HG02759 (cell line): ENCODE measurements around the gene TIGD1.

ENCODE experiments used
- ATAC-seq: cut with Tn5 transposase; IDR thresholded peaks from one replicate; pipeline ENCODE4 v1.9.1; 2021; ENCODE audit warnings: mild to moderate bottlenecking, moderate library complexity; ENCODE audit not compliant: unreplicated experiment

TIGD1 gene

GRCh38 chr2:232524771-232525170 is 25.6 kb downstream of the TIGD1 start:
- no peak for ATAC-seq

- no peak for ATAC-seq
Observed at GRCh38 chr2:232523682-232524597, 26.4 kb downstream of the TIGD1 start.

- no peak for ATAC-seq
Observed at GRCh38 chr2:232523402-232523681, 27.0 kb downstream of the TIGD1 start.

- ATAC-seq = no peak
Observed at GRCh38 chr2:232522623-232523401, 27.5 kb downstream of the TIGD1 start.

GRCh38 chr2:232521959-232522622 is 28.3 kb downstream of the TIGD1 start:
- ATAC-seq = peak; percentile 43

- no peak for ATAC-seq
Observed at GRCh38 chr2:232521098-232521497, 29.3 kb downstream of the TIGD1 start.

- ATAC-seq = no peak
Observed at GRCh38 chr2:232520489-232520888, 29.9 kb downstream of the TIGD1 start.

GRCh38 chr2:232519581-232520438 is 30.5 kb downstream of the TIGD1 start, which contains the start of gene PRSS56:
Gene PRSS56 (plus strand): TSS chr2:232520388. CDS start chr2:232520599, 211 bp downstream.
- ATAC-seq = no peak

- no peak for ATAC-seq
Observed at GRCh38 chr2:232518844-232519243, 31.5 kb downstream of the TIGD1 start.

- no peak for ATAC-seq
Observed at GRCh38 chr2:232516551-232516950, 33.8 kb downstream of the TIGD1 start.

- no peak for ATAC-seq
Observed at GRCh38 chr2:232515639-232516038, 34.7 kb downstream of the TIGD1 start.

- ATAC-seq = no peak
Observed at GRCh38 chr2:232513353-232513752, 37.0 kb downstream of the TIGD1 start.

GRCh38 chr2:232512602-232513001 is 37.8 kb downstream of the TIGD1 start:
- no peak for ATAC-seq

GRCh38 chr2:232511336-232511890 is 38.9 kb downstream of the TIGD1 start:
- no peak for ATAC-seq

- no peak for ATAC-seq
Observed at GRCh38 chr2:232508251-232508650, 42.1 kb downstream of the TIGD1 start.

- ATAC-seq = no peak
Observed at GRCh38 chr2:232506709-232507108, 43.6 kb downstream of the TIGD1 start.

GRCh38 chr2:232505856-232506255 is 44.5 kb downstream of the TIGD1 start:
- no peak for ATAC-seq

GRCh38 chr2:232504438-232504837 is 45.9 kb downstream of the TIGD1 start:
- no peak for ATAC-seq

GRCh38 chr2:232503809-232504323 is 46.5 kb downstream of the TIGD1 start:
- no peak for ATAC-seq
